ENCODE measurements around the gene OR1C1.
"Not testable (repeated sequence)": the region's sequence is repeated elsewhere in the genome, so short reads cannot be mapped to it uniquely, and the experiment has no call there.

OR1C1 gene, protein sequence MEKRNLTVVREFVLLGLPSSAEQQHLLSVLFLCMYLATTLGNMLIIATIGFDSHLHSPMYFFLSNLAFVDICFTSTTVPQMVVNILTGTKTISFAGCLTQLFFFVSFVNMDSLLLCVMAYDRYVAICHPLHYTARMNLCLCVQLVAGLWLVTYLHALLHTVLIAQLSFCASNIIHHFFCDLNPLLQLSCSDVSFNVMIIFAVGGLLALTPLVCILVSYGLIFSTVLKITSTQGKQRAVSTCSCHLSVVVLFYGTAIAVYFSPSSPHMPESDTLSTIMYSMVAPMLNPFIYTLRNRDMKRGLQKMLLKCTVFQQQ

DNA sequence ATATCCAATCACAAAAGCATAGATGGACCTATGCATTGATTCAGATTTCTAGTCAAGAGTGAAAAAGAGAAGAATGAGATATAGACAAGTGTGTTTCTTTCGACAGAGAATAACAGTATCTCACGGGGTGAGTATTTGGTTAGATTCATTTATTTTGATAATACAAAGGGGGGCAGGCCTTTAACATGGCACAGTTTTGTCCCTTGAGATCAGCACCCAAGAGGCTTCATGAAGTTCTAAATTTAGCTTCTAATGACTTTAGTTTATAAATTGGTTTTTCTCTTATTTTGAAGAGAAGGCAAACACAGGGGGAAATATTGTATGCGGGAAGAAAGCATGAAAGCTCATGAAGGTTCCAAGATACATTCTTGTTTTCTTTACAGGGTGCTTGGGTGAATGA is at the start of gene OR1C1:
Gene OR1C1 (minus strand): TSS at position 101 of the 400 bp plus-strand sequence. CDS start 2,150 bp downstream, outside the sequence.
- DNase-seq: no peak

DNA sequence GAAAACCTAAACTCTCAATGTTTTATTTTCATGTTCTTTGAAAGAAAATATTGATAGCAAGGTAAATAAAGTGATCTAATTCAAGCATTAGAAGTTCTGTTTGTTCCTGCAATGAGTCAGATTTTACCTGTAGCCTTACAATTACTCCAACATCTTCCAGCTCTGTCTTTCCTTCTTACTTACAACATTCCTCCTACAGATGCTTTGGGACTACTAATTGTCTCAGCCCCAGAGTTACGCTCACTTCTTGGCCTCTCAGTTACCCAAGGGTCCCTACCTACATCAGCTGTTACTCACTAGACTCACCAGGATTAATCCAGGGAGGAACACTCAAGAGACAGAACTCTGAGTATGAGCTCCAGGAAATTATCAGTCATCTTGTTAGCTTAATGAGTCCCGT is 37.2 kb upstream of the OR1C1 start:
- DNase-seq: no peak

DNA sequence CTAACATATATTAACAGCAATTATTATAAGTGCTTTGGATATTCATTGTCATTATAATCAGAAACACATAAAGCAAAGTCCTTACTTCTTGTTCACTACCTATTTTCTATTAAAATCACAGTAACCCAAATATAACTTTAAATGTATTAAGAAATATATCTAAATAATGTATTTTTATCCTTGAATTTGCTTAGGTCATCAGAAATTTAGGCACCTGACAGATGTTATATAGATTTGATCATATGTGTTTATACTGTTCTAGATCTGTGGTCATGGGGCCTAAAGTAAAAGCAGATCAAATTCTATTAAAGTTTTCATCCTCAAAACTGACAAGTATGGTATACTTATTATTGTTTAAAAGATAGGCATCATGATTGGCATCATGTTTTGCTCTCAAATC is 9.2 kb upstream of the OR1C1 start:
- no peak for DNase-seq

DNA sequence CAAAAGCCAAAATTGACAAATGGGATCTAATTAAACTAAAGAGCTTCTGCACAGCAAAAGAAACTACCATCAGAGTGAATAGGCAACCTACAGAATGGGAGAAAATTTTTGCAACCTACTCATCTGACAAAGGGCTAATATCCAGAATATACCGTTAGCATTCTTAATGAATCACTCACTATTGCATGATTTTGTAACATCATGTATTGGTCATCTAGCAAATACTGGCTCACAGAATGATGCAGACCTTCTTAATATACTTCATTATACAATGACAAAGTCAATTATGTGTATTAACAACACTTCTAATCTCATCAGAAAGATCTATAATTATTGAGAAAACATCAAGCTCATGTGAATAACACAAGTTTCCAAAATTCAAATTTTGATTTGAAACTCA is 6.0 kb downstream of the OR1C1 start:
- not testable (repeated sequence) for DNase-seq

DNA sequence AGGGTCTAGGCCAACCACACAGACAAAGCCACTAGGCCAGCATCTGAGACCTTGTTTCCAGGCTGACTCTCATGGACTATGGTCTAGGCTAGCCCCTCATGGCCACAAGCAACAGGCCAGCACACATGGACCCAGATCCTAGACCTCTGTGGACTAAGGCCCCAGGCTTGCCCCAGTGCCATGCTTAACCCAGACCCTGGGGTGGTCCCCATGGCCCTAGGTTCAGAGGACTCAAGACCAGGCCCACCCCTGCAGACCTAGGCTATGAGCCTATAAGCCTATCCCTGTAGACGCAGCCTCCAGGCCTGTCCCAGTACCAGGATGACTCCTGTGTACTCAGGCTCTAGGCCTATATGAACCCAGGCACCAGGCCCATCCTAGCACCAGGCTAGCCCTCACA is 10.5 kb downstream of the OR1C1 start:
- DNase-seq: no peak

DNA sequence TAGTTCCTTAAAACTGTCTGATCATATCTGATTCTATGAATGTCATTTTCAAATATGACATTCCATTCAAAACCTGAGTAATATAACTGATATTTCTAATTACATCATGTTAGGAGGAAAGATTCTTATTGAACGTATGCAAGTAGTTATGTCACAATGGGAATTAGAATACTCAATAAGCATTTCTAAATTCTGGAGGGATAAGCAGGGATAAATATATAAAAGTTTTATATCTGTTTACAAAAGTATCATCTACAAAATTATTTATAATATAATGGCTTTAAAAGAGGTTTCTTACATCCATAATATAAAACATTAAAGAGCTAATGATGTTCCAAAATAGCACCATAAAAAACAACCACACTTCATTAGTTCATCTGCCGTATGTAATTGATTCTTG is 12.3 kb downstream of the OR1C1 start, which contains the start of gene OR14A2:
Gene OR14A2 (minus strand): TSS at position 101 of the 400 bp plus-strand sequence.
- no peak for DNase-seq

DNA sequence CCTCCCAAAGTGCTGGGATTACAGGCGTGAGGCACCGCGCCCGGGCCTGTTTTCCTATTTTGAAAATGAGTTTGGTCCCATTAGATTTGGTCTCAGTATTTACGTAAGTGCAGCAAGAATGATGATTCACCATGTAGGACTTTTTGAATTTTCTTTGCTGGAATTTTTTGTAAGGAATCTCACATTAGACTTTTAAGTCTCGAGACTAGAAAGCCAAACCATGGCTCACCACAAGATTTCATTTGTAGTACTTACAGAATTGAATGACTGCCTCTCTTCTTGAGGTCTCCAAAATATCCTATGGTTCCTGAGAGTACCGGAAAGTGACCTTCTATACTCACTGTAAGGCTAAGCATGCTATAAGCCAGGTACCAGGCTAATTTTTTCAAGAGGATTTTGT is 12.7 kb downstream of the OR1C1 start:
- no peak for DNase-seq

DNA sequence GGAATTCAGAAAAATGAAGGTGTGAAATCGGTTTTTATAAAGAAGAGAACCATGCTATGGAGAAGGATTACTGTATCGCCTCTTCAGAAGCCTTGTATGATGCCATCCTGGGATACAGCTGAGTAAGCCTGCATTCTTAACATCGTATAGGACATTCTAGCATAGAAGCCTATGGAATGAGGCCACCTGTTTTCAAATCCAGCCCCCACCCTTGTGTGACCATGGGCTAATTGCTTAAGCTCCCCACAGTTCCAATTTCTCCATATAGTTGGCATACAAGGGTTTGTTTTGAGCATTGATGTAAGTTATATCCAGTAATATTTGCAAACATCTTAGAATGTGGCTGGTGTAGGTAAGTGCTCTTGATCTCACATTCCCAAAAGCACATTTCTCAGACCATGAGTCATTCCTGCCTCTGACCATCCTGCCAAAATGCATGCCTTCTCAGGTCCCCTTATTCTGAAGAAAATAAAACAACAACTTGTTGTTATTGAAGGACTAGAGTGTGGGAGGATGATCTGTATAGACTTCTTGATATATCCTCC is 13.9 kb downstream of the OR1C1 start:
- no peak for DNase-seq

DNA sequence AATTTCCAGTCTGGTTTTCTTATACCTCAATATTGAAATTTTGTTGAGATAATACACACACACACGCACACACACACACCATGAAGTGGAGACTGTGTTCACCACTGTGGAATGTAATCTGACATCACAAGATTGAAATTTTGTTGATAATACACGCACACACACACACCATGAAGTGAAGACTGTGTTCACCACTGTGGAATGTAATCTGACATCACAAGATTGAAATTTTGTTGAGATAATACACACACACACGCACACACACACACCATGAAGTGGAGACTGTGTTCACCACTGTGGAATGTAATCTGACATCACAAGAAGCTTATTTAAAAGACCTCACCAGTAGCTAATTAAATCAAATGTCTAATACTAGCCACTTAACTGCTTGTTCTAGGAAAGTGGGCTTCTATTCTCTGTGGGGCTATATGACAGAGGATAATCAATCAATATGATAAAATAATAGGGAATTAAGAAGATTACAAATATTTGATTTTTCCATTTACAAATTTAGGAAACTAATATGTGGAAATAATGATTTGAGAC is 18.1 kb downstream of the OR1C1 start:
- DNase-seq: not testable (repeated sequence)

DNA sequence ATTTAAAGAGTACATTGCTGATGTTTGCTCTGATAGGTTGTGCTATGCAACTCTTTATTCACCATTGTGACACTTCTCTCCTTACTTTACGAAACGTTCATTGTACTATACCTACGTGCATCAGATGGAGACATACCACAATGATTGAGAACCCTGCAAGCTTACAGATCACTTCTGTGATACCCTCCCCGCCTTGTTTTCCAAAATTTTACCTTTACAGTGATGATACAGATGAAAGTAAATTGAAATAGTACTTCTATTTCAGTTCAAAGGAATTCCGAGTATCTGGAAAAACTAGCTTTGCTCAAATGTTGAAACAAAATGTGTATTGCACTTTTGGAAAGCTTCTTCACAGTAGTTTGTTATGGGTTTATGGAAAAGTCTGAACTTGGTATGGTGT is 18.6 kb downstream of the OR1C1 start:
- no peak for DNase-seq

DNA sequence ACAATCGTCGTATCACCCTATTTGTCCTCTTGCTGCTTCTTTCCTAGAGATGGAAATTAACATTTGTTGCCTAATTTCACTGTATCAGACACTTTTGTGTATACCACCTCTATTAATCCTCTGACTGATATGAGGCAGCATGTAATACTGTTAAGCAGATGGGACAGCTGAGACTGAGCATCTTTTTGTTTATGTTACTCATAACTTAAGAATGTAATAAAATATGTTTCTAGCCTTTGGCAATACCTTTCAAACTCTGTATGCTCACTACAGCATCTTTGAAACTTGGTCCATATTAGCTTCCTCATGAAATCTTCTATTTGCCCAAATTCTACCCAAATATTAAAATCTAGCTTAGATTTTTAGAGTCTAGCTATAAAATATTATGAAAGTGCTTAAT is 19.6 kb downstream of the OR1C1 start:
- DNase-seq: no peak

DNA sequence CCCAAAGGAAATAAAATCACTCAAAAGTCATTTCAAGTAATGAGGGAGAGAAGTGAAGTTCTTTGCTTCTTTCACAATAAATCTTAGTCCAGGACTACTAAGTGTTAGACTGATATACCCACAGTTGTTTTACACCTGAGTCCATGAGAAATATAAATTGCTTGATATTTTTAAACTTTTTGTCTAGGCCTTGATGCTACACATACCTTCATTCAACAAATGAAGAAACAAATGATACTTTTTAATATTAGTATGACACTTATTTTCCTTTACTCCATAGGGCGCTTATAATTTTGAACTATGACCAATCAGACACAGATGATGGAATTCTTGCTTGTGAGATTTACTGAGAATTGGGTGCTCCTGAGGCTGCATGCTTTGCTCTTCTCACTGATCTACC is 22.0 kb downstream of the OR1C1 start, which contains the start of gene OR14K1:
Gene OR14K1 (plus strand): TSS at position 301 of the 400 bp plus-strand sequence. CDS start 0 bp downstream, at position 301.
- no peak for DNase-seq

DNA sequence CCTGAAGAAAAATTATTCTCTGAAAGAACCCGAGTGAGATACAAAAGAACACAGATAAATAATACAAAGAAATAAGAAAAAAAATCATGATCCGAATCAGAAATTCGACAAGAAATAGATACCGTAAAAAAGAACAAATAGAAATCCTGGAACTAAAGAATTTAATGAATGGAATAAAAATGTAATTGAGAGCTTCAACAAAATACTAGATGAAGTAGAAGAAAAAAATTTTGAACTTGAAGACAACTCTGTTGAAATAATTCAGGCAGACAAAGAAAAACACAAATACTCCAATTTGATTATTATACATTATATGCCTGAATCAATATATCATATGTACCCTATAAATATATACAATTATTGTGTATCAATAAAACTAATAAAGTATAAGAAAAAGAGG is 39.1 kb downstream of the OR1C1 start:
- DNase-seq: no peak

DNA sequence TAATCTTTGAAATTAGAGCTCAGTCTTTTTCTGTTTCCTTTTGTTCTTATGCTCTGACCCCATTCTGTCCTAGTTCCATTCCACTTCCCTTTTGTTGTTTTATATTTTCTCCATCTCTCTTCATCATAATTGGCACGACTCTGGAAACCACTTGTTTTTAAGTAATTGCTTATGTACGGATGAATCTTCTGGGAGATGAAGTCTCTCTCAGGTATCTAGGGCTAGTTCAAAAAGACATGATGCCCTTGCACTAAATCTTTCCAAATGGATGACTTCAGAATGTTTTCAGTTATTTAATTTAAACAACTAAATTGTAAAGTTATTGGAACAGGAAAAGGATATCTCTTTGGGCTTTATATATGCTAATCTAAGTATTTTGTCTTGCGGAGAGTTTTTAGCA is 43.8 kb downstream of the OR1C1 start, which contains the start of gene OR6F1:
Gene OR6F1 (minus strand): TSS at position 101 of the 400 bp plus-strand sequence. CDS start 3,891 bp downstream, outside the sequence.
- DNase-seq: no peak

DNA sequence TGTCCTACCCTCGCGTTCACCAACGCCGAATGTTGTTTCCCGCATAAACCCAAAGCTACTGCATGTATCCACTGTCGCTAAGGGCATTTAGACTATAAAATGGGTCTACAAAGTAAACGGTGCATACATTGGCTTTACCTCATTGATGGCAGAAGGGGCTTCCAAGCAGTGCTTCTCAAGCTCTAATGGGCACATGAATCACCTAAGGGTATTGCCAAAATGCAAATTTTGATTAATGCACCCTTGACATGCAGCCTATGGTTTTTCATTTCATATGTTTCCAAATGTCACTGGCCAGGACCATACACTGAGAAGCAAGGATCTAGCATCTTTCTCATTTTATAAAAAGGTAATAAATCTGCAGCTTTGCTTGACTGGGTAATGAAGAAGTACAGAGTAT is 46.6 kb downstream of the OR1C1 start:
- DNase-seq: no peak

DNA sequence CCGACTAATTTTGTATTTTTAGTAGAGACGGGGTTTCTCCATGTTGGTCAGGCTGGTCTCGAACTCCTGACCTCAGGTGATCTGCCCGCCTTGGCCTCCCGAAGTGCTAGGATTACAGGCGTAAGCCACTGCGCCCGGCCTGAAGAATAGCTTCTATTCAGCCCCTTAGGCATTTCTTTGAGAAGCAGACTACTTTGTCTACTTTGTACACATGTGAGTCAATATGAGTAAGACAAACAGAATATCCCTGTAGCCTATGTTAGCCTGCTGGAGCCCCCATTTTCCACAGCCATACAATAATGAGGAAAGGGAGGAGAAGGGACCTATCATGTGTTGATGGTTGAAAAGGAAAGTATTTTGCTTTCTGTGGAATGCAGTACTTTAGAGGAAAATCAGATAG is 49.7 kb downstream of the OR1C1 start:
- DNase-seq: not testable (repeated sequence)
